Fibroblast of villous mesenchyme (primary cell): Measurements from ENCODE around the gene FXYD2. TPM values are rescaled to one million over a fixed set of nuclear protein-coding genes. Genes with fewer than 3 reads are reported as not detected.

Source experiments
- DNase-seq: peaks from one replicate; pipeline ENCODE4 v3.0.0-alpha.2; 2010; ENCODE audit warnings: low read depth
- H3K4me3 ChIP-seq: 2 replicates; pipeline ENCODE4 v1.5.1; 2011; ENCODE audit warnings: low read depth, mild to moderate bottlenecking, low read length
- CTCF ChIP-seq: IDR thresholded peaks from 2 replicates; pipeline ENCODE4 v1.5.1; 2012; ENCODE audit warnings: low read depth, mild to moderate bottlenecking, low read length; ENCODE audit not compliant: insufficient read depth
- total RNA-seq: library from RNA; depleted of rRNA; stranded (reverse); fragments of >200 nt; gene quantifications from 2 replicates; pipeline ENCODE4 v1.2.3, GENCODE V29; 2012

The FXYD2 gene
- total RNA-seq, 1 donor: not detected

- no peak for DNase-seq
- H3K4me3 ChIP-seq: no peak overlapping the region
- TF ChIP-seq CTCF: no peak
Observed at GRCh38 chr11:117857734-117858414, 33.3 kb upstream of the FXYD2 start.

GRCh38 chr11:117855912-117856651 lies 31.5 kb upstream of the FXYD2 start:
- TF ChIP-seq CTCF: no peak
- H3K4me3 ChIP-seq: no peak overlapping the region
- DNase-seq: no peak

- no peak for TF ChIP-seq CTCF
- H3K4me3 ChIP-seq: no peak overlapping the region
- DNase-seq: no peak
Observed at GRCh38 chr11:117855186-117855845, 30.8 kb upstream of the FXYD2 start.

GRCh38 chr11:117852309-117852708 lies 27.8 kb upstream of the FXYD2 start:
- H3K4me3 ChIP-seq: no peak overlapping the region
- no peak for TF ChIP-seq CTCF
- no peak for DNase-seq

GRCh38 chr11:117851852-117852251 lies 27.3 kb upstream of the FXYD2 start:
- no peak for DNase-seq
- no peak for TF ChIP-seq CTCF
- no peak overlapping the region for H3K4me3 ChIP-seq

GRCh38 chr11:117851106-117851505 lies 26.6 kb upstream of the FXYD2 start:
- H3K4me3 ChIP-seq: no peak overlapping the region
- DNase-seq: no peak
- no peak for TF ChIP-seq CTCF
